Right atrium auricular region (tissue), 2 donors: ENCODE data around the gene STK10. TPM values are rescaled to one million over a fixed set of nuclear protein-coding genes. Genes with fewer than 3 reads are reported as not detected.

Experiments
- DNase-seq: peaks from one replicate; pipeline ENCODE4 v3.0.0-alpha.2; 2019; ENCODE audit warnings: low spot score
- H3K27ac ChIP-seq, 2 donors: fragments of 200-600 bp; sonication (generic); 1 replicate in 1 of 2; 2 replicates in 1 of 2; pipeline ENCODE4 v1.5.1; 2016 to 2019
- H3K27me3 ChIP-seq, 2 donors: fragments of 200-600 bp; sonication (generic); one replicate each; pipeline versions ENCODE4 v1.5.1 to v1.6.0; 2017 to 2019
- H3K36me3 ChIP-seq: fragments of 200-600 bp; sonication (generic); one replicate; pipeline ENCODE4 v1.5.1; 2016
- H3K4me1 ChIP-seq, 2 donors: fragments of 200-600 bp; sonication (generic); one replicate each; pipeline versions ENCODE4 v1.5.1 to v1.6.0; 2017 to 2019
- H3K4me3 ChIP-seq, 2 donors: fragments of 200-600 bp; sonication (generic); 1 replicate in 1 of 2; 2 replicates in 1 of 2; pipeline ENCODE4 v1.5.1; 2017 to 2019; ENCODE audit warnings: mild to moderate bottlenecking in 1 of 2, moderate library complexity in 1 of 2
- H3K9me3 ChIP-seq, 2 donors: fragments of 200-600 bp; sonication (generic); one replicate each; pipeline ENCODE4 v1.5.1; 2019
- CTCF ChIP-seq, 2 donors: fragments of 200-600 bp; sonication (generic); IDR thresholded peaks; one replicate each; pipeline ENCODE4 v1.5.1; 2019; ENCODE audit warnings: antibody characterized with exemption in 2 of 2
- total RNA-seq, 2 donors: library from RNA; depleted of rRNA; stranded (reverse); fragments of >200 nt; gene quantifications; one replicate each; pipeline ENCODE4 v1.1.0, GENCODE V29; 2016

STK10 gene
- total RNA-seq, 2 donors from 2014 or later: 6.9 to 10.8 TPM

GRCh38 chr5:172076761-172077244 lies 111.2 kb downstream of the STK10 start:
- Histone ChIP-seq H3K4me3 (no peak overlapping the region), H3K27ac (no peak overlapping the region), H3K4me1 (peaks cover 0 to 5% of the 10 kb centered on the region in 2 donors), H3K36me3 (no peaks in the 10 kb centered on the region), H3K9me3 (no peaks in the 10 kb centered on the region), H3K27me3 (no peaks in the 10 kb centered on the region)
- DNase-seq: no peak
- TF ChIP-seq CTCF (IDR thresholded peaks at IDR 0.05): no peak

- Histone ChIP-seq H3K36me3 (no peaks in the 10 kb centered on the region), H3K27me3 (no peaks in the 10 kb centered on the region), H3K9me3 (no peaks in the 10 kb centered on the region), H3K4me1 (peaks cover 0 to 5% of the 10 kb centered on the region in 2 donors), H3K4me3 (no peak overlapping the region), H3K27ac (no peak overlapping the region)
- no peak for TF ChIP-seq CTCF (IDR thresholded peaks at IDR 0.05)
- DNase-seq: no peak
Measured at GRCh38 chr5:172075656-172076055, 112.4 kb downstream of the STK10 start.

- no peaks in the 10 kb centered on the region for H3K9me3 ChIP-seq
- DNase-seq: no peak
- no peak for TF ChIP-seq CTCF (IDR thresholded peaks at IDR 0.05)
- no peaks in the 10 kb centered on the region for H3K36me3 ChIP-seq
- H3K4me3 ChIP-seq: no peak overlapping the region
- no peaks in the 10 kb centered on the region for H3K27me3 ChIP-seq
- H3K27ac ChIP-seq: no peak overlapping the region
- H3K4me1 ChIP-seq: peaks cover 0 to 5% of the 10 kb centered on the region in 2 donors
Measured at GRCh38 chr5:172074896-172075295, 113.1 kb downstream of the STK10 start.

- no peaks in the 10 kb centered on the region for H3K36me3 ChIP-seq
- H3K27me3 ChIP-seq: no peaks in the 10 kb centered on the region
- no peak overlapping the region for H3K4me3 ChIP-seq
- H3K4me1 ChIP-seq: no peaks in the 10 kb centered on the region
- no peak for DNase-seq
- no peak overlapping the region for H3K27ac ChIP-seq
- TF ChIP-seq CTCF (IDR thresholded peaks at IDR 0.05): no peak
- H3K9me3 ChIP-seq: no peaks in the 10 kb centered on the region
Measured at GRCh38 chr5:172071309-172071875, 116.6 kb downstream of the STK10 start.

GRCh38 chr5:172065431-172066065 lies 122.5 kb downstream of the STK10 start:
- Histone ChIP-seq H3K36me3 (peaks cover 16% of the 10 kb centered on the region), H3K27ac (no peak overlapping the region), H3K9me3 (no peaks in the 10 kb centered on the region), H3K4me3 (no peak overlapping the region), H3K4me1 (no peaks in the 10 kb centered on the region), H3K27me3 (no peaks in the 10 kb centered on the region)
- no peak for DNase-seq
- no peak for TF ChIP-seq CTCF (IDR thresholded peaks at IDR 0.05)
